Endothelial cell of umbilical vein (primary cell): ENCODE results near the gene CPB1.

Experiments used
- CTCF ChIP-seq, 2 donors: IDR thresholded peaks; 1 replicate in 1 of 2; 2 replicates in 1 of 2; pipeline ENCODE4 v1.5.1; 2011; ENCODE audit warnings: low read length in 2 of 2, mild to moderate bottlenecking in 2 of 2, moderate library complexity in 2 of 2, control low read depth in 1 of 2, inconsistent platforms in 1 of 2, low read depth in 1 of 2; ENCODE audit not compliant: insufficient read depth in 1 of 2; ENCODE audit errors: extremely low read depth in 1 of 2
- EZH2 ChIP-seq: IDR thresholded peaks from 2 replicates; pipeline ENCODE4 v1.6.1; 2012; ENCODE audit warnings: borderline replicate concordance, low read depth, mild to moderate bottlenecking, moderate library complexity, low read length, inconsistent platforms; ENCODE audit not compliant: severe bottlenecking
- FOS ChIP-seq: IDR thresholded peaks from 2 replicates; pipeline ENCODE4 v1.6.1; 2011; ENCODE audit warnings: mild to moderate bottlenecking, low read length, moderate library complexity, borderline replicate concordance; ENCODE audit not compliant: insufficient read depth
- POLR2A ChIP-seq: IDR thresholded peaks from 2 replicates; pipeline ENCODE4 v1.6.1; 2012; ENCODE audit warnings: low read depth, mild to moderate bottlenecking, control low read depth, low read length
- POLR2AphosphoS5 ChIP-seq: IDR thresholded peaks from 2 replicates; pipeline ENCODE4 v1.6.1; 2012; ENCODE audit warnings: low read depth, mild to moderate bottlenecking, control low read depth, low read length, moderate library complexity; ENCODE audit not compliant: insufficient read depth

- TF ChIP-seq CTCF (IDR thresholded peaks at IDR 0.05; ENCODE audit: extremely low read depth in 1 of 2, insufficient read depth in 1 of 2, low read depth in 1 of 2, low read length in 2 of 2) (no peak), FOS (no peak), POLR2AphosphoS5 (no peak), EZH2 (no peak), POLR2A (no peak)
These were observed 36.2 kb downstream of the CPB1 start for GRCh38 chr3:148863814-148864213.
